SKM-1 treated with dmso at 0.1 percent for 144 hours (cell line): ENCODE data around the gene ABCA8.

Experiments used
- DNase-seq: peaks from one replicate; lab custom pipeline; 2025; ENCODE audit not compliant: unreplicated experiment; lab: John Stamatoyannopoulos, UW

Gene ABCA8

GRCh38 chr17:68943123-68943811, 11.9 kb downstream of the ABCA8 start:
- no peak for DNase-seq

DNA sequence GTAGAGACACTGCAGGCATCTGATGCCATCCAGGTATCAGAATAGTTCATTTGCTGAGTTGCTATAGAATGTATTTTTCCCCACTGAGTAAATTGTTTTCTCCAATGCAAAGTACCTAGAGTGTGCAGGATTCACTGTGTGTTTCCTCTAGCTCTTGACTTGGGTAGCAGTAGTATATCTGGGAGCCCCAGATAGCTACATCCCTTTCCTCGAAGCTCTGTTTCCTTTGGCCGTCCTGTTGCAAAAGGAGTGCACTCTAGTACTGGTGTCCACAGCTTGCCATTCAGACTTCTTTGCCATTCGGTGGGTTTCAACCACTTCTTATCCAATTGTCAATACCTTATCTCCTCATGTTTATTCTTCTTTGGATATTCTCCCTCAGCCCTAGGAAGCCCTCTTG, 12.8 kb downstream of the ABCA8 start:
- no peak for DNase-seq

DNA sequence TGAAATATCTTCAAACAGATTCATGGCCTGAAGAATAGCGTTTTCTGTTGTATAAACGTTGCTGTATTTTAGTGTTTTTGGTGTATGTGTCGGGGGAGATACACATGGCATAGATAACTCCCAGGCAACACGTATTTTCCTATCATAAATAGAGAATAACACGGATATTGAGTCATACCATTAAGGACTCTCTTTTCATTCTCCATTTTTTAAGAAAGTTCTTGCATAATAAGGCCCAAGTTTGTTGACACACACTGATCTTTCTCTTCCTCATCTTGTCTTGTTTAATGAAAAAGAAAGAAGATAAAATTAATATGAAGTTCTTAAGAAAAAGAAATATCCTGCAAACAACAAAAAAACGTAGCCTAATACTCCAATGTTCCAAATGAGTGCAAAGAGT, 13.4 kb downstream of the ABCA8 start:
- no peak for DNase-seq

DNA sequence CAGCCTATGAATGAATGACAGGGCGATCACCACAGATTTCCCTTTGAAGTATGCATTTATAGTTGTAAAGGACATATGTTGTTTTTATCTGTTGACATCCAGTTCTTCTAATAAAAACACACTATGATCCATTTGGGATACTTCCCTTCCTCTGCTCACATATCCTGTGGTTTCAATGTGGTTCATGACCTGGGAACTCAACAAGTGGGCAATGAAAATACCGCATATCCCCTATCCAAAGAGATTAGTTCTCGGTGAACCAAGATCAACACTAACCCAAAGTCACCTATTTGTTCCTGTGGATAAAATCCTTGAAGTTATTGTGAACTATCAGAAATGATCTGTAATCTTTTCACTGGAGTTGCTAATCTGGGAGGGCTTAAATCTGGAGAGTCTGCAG, 16.0 kb downstream of the ABCA8 start:
- no peak for DNase-seq

GRCh38 chr17:68937890-68938514, 17.2 kb downstream of the ABCA8 start:
- no peak for DNase-seq

GRCh38 chr17:68927516-68927915, 27.7 kb downstream of the ABCA8 start:
- DNase-seq: no peak

DNA sequence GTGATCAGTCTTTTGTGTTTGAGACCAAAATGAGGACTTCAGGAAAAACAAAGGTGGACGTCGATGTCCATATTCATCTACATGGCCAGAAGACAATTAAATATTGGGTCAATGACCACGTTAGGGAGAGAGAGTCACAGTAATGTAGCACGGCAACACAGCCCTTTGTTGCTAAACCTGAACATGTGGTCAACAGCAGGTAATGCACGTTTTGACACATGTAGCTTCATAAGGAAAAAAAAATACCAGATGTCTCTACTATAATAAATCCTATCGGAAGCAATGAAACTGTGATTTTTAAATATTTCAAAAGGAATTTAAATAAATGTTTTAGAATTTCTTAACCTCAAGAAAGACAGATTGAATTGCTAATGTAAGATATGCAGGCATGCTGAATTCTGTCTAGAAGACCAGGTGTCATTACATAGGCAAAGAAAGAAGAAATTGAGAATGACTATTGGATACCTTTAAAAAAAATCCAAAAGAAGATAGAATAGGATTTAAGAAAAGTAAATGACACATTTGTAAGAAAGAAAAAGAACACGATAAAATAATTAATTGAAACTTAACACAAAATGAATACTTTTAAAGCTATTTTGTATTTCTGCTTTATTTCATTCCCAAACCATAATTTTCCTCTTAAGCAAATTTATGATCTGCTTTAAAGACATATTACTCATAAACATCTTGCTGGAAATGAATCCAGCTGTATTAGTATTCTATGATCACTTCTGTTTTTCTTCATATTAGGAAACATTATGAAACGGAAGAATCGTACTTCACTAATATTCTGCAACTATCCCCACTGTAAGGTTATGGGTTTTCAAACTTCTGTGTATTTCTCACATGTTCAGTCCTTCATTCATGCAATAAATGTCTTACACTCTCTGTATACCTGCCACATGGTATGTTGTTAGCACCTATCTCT, 30.1 kb downstream of the ABCA8 start:
- DNase-seq: no peak

GRCh38 chr17:68910789-68911431, 44.3 kb downstream of the ABCA8 start:
- no peak for DNase-seq

GRCh38 chr17:68910251-68910705, 44.9 kb downstream of the ABCA8 start:
- no peak for DNase-seq

- peak; percentile 97 for DNase-seq
These were observed 46.1 kb downstream of the ABCA8 start for GRCh38 chr17:68909066-68909465.

DNA sequence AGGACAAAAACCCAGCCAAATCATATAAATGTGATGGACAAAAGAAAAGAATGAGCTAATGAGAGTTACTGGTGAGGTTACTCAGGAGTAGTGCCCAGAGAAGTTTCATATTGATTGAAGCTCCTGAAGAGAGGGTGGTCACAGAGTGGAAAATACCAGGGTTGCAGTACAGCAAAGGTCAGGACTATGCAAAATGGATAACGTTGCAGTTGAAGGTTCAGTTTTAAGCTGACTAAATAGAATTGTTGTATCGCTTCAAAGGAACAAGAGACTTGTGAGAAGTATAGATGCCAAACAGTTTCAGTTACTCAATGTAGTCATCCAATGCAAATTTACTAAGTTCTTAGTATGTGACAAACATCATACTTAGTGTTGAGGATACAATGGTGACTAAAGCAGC, 47.1 kb downstream of the ABCA8 start:
- no peak for DNase-seq

DNA sequence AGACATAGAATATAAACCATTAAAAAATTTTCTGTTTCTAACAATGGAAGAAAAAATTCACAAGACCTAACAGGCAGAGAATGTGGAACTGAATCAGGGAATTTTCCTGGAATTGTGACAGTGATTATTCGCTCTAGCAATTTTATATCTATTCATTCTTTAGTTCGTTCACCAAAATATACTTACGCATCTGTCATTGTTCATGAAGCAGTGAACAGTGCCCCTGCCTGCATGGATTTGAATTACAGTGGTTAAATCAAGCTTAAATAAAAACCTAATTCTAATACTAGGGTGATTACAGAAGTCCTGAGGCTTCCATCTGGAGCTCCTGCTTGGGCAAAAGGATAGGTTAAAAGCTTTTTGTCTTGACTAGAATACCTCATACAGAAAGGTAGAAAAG, 48.6 kb downstream of the ABCA8 start:
- DNase-seq: no peak

DNA sequence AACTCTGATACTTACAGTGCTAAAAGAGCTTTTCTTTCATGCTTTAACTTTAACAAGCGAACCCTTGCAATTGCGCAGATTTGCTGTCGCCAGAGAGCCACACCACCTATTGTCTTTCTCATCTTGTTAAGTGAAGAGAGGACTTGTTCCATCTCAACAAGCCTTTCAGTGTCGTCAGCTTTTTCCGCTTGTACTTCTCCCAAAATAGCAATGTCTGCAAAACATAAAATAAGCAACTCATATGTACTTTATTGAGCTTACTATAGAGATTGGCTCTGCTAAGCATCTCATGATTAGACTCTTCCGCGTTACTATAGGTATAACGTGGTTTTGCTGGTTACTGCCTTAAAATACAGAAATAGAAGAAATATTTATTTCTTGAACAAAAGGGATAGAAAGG, 51.9 kb downstream of the ABCA8 start:
- no peak for DNase-seq

GRCh38 chr17:68897557-68897956, 57.6 kb downstream of the ABCA8 start:
- no peak for DNase-seq

- no peak for DNase-seq
These were observed 62.5 kb downstream of the ABCA8 start for GRCh38 chr17:68892658-68893057.

GRCh38 chr17:68892193-68892592, 63.0 kb downstream of the ABCA8 start:
- DNase-seq: no peak

GRCh38 chr17:68886401-68886800, 68.8 kb downstream of the ABCA8 start:
- DNase-seq: no peak

- no peak for DNase-seq
These were observed 70.3 kb downstream of the ABCA8 start for GRCh38 chr17:68884888-68885287.

- DNase-seq: no peak
These were observed 76.8 kb downstream of the ABCA8 start for GRCh38 chr17:68878226-68878885.

GRCh38 chr17:68871447-68871846, 83.7 kb downstream of the ABCA8 start:
- DNase-seq: no peak

DNA sequence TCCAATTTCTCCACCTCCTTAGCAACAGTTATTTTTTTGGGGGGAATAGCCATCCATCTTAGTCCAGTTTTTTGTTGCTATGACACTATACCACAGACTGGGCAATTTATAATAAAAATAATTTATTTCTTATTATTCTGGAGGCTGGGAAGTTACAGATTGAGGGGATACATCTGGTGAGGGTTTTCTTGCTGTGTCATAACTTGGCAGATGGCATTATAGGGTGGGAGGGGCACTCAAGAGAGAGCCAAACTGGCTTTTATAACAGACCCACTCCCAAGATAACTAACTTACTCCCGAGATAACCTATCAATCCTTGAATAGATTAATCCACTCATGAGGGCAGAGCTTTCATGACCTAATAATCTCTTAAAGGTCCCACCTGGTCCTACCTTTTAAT, 84.2 kb downstream of the ABCA8 start:
- DNase-seq: no peak
